ENCODE data around the gene NPNT.

NPNT gene

GRCh38 chr4:105971036-105971435 is 75.8 kb downstream of the NPNT start:
- DNase-seq: no peak

DNA sequence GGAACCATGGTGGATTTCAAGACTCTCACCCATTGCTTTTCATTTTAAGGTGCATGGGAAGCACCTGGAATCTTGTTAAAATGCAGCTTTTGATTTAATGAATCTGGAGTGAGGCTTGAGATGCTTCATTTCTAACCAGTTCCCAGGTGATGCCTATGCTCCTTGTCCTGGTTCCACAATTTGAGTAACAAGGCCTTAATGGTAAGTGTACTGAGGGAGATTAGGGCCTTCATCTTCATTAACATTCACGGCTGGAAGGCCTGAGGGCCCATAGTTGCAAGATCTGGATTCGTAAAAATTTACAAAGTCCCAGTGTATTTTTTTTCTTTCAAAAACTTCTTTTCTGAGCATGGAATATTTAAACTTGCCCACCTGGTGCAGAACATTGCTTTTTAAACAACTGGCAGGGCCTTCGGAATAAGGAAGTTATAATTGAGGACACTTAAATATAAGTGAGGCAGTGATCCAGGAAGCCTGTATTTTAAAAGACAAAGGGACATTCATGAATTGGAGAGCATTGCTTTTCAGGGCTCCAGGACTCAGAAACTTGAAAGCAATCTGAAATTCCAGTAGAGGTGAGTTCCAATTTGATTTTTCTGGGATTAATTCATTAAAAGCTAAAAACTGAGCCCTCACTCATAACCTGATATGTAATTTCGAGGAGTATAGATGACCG is 77.8 kb downstream of the NPNT start:
- no peak for DNase-seq

- DNase-seq: no peak
Measured at GRCh38 chr4:105976915-105977314, 81.6 kb downstream of the NPNT start.

- no peak for DNase-seq
Measured at GRCh38 chr4:105978684-105979296, 83.5 kb downstream of the NPNT start.

DNA sequence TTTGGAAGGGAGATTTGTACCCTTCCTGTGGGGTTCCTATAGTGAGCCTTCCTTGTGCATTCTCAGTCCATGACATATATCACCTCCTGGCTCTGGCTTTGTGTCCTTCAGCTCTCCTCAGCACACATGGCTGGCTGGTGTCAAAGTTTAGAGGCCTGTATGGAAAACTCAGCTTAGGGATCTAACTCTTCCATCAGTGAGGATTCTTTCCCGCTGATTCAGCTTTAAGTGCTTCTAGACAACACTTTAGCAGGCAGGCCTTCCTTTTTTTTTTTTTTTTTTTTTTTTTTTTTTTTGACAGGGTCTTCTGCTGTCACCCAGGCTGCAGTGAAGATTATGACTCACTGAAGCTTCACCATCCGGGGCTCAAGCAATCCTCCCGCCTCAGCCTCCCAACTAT is 84.2 kb downstream of the NPNT start:
- no peak for DNase-seq

DNA sequence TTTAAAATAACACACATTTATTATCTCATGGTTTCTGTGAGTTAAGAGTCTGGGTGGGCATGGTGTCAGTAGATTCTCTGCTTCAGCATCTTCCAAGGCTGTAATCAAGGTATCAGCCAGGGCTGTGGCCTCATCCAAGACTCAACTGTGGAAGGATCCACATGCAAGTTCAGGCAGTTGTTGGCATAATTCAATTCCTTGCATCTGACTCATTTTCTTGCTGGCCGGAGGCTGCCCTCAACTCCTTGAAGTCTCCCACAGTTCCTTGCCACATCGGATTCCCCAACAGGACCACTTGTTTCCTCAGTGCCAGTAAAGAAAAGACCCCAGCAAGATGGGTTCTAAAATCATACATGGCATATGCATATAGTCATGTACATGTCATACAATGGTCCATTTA is 93.4 kb downstream of the NPNT start:
- no peak for DNase-seq

DNA sequence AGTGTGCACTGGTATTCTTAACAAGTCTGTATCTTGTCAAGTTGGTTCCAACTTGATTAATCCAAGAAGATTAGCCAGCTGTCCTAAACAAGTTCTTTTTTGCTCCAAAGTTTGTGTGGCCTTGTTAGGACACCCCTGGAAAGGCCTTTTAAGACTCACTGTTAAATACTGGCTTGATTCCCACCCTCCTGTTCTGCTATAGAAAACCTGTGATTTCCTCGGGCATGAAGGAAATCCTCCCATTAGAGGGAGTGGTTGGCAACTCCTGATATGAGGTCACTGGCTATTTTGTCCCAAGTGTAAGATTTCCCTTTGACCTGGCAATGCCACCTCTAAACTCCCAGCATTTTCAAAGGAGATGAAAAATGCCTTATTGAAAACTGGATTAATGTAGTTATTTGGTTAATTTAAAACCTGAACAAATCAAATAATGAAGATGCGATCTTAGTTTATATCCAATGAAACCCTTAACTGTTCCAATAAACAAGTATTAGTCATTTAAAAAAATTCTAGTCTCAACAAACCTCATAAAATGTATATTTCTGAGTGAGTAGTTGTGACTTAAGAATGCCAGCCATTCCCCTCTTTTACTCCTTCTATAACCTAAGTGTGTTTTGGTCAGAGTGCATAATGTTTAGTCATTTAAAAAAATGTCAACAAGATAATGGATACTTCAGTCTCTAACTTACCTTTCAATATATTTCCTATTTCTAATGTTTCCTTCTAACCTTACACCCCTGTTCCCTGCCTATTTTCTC is 94.4 kb downstream of the NPNT start:
- no peak for DNase-seq

- DNase-seq: no peak
Measured at GRCh38 chr4:105990933-105991332, 95.7 kb downstream of the NPNT start.

GRCh38 chr4:105991726-105992125 is 96.5 kb downstream of the NPNT start:
- no peak for DNase-seq

GRCh38 chr4:105992641-105993305 is 97.5 kb downstream of the NPNT start:
- DNase-seq: no peak

GRCh38 chr4:105994061-105994460 is 98.8 kb downstream of the NPNT start:
- no peak for DNase-seq

DNA sequence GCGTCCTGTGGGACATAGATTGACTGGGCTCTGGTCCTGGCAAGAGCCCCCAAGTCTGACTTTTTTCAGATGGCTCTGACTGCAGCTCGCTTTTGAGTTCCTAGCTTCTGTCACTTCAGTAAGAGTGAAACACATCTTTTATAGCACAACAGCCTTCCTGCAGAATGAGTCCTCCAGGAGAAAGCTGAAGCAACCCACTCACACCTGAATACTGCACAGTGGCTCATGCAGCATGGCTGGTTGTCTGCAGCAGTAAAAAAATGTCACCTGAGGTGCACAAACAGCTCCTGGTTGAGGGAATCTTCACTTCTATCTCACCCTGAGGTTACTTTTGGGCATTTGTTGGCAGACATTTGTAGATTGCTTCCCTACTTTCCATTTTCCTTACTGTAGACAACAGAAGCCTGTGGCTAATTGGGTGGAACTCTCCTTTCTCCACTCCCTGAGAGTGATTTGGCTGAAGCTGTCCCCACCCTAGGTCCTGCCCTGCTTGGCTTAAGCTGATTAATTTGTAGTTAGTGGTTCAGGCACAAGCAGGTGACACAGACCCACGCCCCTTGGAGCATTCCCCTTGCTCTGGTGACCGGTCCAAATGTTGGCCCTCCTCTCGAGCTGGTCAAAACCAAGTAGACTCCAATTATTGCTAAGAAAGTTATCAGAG is 99.7 kb downstream of the NPNT start:
- DNase-seq: no peak

DNA sequence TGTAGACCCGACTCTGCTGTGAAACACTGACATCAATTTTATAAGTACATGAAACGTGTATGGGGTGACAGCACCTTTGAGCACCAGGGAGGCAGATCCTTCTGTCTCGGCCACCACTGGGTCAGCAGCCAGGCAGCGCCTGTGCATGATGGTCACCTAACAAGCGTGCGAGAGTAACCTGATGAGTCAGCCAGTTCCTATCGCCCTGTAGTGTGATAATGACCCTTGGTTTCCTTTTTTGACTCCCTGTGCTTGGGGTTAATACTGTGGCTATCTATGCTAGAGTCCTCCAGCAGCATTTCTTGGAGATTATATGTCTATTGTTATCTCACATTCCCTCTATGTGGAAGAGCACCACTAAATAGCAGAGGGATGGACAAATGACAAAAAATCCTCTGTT is 101.6 kb downstream of the NPNT start:
- no peak for DNase-seq

DNA sequence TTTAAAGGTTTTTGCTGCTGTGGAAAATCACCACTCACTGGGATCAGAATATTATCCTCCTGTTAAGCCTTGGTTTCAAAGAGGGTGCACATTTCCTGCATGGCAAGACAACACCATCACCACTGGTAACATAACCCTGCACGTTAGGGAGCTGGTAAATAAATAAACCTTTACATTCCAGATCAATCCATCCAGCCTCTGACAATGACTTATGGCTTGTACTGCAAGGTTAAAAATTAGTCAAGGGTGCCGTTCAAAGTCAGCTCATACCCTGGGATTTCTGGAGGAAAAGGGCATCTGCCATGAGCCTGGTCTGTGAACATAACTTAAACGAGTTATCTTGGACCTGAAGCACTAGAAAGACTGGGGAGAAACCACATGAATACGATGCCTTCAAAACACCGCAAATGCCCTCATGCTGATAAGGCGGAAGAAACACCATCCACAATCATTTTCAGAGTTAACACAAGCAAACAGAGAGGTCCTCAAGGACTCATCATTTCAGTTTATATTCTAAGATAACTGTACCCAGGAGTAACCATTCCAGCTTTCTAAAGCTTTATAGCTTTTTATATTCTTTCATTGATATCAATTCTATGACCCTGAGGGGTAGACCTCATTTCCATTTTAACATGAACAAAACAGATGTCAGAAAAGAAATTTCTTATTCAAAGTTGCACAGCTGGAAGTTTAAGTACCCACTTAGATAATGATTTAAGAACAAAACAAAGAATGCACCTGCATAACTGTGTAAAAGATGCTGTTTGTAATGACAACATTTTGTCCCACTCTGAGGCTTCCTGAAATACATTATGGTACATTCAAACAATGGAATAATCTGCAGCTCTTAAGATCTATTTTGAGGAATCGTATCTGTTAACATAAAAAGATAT is 103.1 kb downstream of the NPNT start:
- no peak for DNase-seq

DNA sequence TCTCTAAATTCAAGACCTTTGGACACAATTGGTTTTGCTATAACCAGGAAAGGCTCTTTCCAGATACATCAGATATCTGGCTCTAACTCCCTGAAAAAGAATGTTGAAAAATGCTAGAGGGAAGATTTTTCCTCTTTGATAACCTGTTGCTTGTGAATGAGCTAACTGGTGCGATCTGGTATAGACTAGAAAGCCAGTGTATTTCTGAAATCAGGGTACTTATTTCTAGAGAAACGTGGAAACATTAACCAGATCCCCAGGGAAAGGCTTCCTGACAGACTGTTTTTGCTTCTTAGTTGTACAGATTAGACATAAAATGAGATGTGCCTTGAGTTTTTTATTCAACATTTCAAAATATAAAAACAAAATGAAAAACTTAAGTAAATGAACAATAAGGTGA is 107.7 kb downstream of the NPNT start:
- DNase-seq: no peak

- no peak for DNase-seq
Measured at GRCh38 chr4:106010761-106011160, 115.5 kb downstream of the NPNT start.

DNA sequence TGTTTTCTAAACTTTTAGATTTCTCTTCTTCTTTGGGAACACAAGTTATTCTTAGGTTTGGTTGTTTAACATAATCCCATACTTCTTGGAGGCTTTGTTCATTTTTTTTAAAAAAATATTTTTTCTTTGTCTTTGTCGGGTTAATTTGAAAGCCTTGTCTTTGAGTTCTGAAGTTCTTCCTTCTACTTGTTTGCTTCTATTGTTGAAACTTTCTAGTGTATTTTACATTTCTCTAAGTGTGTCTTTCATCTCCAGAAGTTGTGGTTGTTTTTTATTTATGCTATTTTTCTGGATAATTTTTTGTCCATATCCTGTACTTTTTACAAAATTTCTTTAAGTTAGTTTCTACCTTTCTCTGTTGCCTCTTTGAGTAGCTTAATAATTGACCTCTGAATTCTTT is 116.1 kb downstream of the NPNT start:
- DNase-seq: no peak

- no peak for DNase-seq
Measured at GRCh38 chr4:106017975-106018374, 122.7 kb downstream of the NPNT start.

DNA sequence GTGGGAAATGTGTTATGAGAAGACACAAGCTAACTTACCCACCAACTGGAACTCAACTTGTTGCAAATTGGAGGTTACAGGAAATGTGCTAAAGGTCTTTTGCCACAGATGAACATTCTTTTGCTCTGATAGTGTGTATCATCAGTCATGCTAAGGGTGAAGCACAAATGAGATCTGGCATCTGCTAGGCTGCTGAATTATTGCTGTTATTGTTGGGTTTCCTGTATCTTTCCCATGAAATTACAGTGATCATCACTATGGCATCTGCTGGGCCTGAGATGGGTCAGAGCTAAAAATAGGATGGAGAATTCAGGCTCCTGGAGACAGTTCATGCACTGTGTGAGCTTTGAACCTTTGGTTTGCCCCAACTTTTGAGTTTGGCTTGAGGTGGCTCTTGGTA is 124.5 kb downstream of the NPNT start:
- no peak for DNase-seq
